ENCODE measurements around the gene IL1RAP.
"Not testable (repeated sequence)": the region's sequence is repeated elsewhere in the genome, so short reads cannot be mapped to it uniquely, and the experiment has no call there.

Gene IL1RAP

DNA sequence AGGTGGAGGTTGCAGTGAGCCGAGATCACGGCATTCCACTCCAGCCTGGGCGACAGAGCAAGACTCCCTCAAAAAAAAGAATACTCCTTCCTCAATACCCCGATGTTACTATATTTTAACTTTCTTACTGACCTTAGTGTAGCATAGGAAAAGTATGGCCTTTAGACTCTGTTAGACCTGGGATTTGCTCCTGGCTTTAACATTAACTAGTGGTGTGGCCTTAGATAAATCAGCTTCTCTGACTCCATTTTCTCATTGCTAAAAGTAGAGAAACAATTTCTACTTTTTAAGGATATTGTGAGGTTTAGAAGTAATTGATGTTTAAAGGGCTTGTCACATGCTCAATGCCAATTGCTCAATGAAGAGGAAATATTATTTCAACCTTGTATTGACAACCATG, 7.6 kb upstream of the IL1RAP start:
- DNase-seq (ENCODE audit: low read depth in 4 of 4, low spot score in 1 of 4): no peak

DNA sequence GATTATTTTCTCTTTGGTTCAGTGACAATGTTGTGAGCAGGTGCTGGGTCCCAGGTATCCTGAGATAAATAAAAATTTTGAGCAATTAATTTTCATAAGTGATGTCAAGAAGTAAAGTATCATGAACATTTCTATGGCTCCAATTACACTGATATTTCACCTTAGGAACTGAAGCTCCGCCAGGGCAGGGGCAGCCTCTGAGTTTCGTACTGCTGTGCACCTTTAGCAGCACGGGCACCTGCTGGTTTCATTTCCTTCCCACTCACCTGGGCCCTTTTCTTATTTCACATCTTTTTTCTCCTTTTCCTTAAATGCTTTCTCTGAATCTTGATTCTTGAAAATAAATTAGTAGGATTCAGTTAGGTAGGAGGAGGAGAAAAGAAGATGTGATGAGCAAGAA, 1.2 kb upstream of the IL1RAP start:
- no peak for DNase-seq (ENCODE audit: low read depth in 4 of 4, low spot score in 1 of 4)

DNA sequence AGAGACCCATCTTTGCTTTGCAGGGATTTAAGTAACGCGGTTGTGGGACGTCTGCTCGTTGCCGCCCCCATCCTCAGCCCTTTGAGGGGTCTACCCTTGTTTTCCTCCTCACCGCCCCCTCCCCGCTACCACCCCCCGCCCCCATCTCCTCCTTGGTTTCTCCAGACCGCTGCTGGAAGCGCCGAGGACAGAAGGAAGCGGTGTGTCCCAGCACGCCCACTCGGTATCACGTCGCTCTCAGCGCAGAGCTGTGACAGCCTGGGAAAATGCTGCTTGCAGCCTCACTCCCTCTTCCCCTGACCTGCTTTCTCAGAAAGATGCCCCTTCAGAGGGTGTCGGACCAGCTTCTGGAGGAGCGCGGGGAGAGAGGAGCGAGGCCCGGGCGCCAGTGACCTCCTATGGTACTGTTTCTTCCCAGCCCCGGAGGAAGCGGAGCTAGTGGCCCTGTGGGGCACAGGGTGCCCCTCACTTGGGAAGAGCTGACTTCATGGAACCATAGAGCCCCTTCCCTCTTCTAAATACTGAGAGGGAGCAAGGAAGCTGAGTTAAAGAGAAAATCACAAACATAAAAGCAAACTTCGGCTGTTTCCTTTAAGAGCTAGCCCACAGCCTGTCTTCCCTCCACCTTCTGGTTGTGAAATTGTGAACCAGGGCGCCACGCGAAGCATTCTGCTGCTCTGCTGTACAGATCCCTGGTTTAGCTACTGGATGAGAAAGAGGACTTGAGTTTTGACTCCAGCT, 698 bp downstream of the IL1RAP start:
- no peak for DNase-seq (ENCODE audit: low read depth in 4 of 4, low spot score in 1 of 4)

DNA sequence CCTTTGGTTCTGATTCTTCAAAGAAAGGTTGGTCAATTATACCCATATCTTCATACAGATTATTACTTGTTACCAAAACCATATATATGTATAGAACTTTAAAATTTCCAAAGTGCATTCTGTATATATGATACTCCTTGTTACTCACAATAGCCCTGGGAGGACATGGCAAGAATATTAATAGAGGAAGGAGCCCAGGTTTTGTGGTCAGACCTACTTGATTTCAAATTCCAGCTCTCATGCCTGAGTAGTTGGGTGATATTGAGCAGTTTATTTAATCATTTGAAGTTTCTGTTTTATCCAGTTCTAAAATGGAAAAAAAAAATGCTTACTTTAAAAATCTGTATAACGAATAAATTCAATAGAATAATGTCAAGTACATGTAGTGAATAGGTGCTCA, 2.5 kb downstream of the IL1RAP start:
- no peak for DNase-seq (ENCODE audit: low read depth in 4 of 4, low spot score in 1 of 4)

DNA sequence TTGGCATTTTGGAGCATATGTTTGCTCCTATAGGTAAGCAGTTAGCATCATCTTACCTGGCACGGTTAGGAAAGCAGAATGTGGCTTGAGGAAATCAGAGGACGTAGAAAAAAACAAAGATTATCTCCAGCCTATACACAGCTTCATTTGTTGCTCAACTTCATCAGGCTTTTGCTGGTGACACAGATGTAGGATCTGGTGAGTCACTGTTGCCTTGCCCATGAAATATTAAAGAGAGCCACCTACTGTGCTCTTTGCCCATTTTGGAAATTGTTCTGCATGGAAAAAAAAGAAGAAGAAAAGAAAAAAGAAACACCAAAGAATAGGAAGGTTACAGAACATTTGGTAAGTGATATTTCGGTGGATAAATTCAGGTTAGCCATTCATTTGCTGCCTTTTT, 3.8 kb downstream of the IL1RAP start:
- no peak for DNase-seq (ENCODE audit: low read depth in 4 of 4, low spot score in 1 of 4)

DNA sequence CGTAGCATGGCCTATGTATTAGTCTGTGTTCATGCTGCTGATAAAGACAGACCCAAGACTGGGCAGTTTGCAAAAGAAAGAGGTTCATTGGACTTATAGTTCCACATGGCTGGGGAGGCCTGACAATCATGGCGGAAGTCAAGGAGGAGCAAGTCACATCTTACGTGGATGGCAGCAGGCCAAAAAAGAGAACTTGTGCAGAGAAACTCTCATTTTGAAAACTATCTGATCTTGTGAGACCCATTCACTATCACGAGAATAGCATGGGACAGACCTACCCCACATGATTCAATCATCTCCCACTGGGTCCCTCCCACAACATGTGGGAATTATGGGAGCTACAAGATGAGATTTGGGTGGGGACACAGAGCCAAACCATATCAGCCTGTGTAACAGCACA, 4.6 kb downstream of the IL1RAP start:
- not testable (repeated sequence) for DNase-seq (ENCODE audit: low read depth in 4 of 4, low spot score in 1 of 4)

DNA sequence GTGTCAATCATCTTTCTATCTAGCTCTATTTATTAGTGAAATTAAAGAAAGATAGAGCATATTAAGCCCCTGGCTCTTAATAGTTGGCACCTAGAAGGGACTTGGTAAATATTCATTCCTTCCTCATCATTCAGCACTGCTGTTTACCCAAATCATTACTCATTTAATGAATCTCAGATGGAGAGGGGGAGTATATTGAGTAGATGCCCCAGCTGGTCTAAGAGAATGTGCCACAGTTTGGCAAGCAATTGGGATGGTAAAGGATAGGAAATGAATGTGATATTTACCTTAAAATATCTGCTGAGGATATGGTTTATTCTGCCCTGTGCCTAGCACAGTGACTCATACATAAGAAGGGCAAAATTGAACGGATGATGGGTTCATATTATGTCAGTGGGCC, 6.0 kb downstream of the IL1RAP start:
- no peak for DNase-seq (ENCODE audit: low read depth in 4 of 4, low spot score in 1 of 4)

DNA sequence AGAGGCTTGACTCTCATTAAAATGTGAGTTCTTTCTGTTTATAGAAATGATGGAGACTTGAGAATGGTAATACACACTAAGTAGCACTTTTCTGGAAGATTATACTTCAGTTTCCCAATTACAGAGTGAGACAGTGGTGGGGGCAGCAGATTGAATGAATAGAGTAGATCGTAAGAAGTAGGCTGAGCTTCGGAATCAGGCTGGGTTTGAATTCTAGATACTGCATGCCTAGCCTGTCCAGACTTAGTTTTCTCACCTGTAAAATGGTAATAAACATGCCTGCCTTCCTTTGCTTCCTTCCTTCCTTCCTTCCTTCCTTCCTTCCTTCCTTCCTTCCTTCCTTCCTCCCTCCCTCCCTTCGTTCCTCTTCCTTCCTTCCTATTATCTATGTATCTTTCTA, 8.1 kb downstream of the IL1RAP start:
- no peak for DNase-seq (ENCODE audit: low read depth in 4 of 4, low spot score in 1 of 4)

DNA sequence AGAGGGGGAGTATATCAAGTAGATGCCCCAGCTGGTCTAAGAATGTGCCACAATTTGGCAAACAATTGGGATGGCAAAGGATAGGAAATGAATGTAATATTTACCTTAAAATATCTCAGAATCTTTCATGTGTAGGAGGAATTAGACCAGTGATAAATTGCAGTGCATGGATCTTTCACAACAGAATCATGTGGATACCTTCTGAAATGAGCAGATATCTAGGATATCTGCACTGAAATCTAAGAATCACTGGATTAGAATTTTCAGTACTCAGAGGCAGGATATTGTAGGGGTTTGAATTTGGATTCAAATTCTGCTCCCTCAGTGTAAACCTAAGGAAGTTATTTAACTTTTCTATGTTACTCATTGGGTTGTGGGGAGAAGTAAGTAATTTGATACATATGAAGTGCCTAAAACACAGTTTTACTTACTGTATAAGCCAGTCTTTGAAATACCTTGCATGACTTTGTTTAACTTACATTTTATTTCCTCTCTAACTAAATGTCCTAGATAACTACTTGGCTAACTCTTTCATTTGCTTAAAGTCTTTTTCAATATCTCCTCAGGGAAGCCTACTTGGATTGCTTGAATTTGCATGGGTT, 8.8 kb downstream of the IL1RAP start:
- DNase-seq (ENCODE audit: low read depth in 4 of 4, low spot score in 1 of 4): no peak

DNA sequence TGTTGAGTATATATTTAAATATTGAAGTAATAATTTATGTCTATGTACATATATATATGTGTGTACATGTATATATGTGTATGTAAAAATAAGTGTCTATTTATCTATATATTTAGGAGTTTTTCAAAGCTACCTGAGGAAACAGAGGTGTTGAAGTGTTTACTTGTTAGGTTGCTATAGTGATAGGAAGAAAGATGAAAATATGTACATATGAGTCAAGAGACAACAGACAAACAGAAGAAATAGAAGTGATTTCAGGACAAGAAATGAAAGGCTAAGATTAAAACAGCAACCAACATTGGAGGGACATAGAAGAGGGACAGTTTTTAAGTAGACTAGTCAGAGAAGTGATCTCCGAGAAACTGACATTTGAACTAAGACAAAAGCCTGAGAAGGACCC, 11.1 kb downstream of the IL1RAP start:
- DNase-seq (ENCODE audit: low read depth in 4 of 4, low spot score in 1 of 4): no peak

DNA sequence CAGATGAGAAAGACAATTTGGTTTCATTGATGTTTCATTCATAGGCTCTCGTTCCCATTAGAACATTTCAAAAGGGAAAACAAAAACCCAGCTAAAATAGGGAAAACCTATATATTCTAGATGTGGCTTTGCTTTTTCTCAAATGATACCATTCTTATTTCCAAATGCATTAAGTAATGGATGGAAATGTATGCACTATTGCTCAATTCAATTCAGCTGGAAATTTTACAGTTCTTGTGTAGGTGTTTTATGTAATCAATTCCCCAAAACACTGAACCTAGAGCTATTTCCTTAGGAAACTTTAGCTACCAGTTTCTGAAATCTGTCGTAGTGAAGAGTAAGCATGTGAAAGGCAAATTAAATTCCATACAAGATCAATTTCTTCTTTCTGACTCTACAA, 11.7 kb downstream of the IL1RAP start:
- DNase-seq (ENCODE audit: low read depth in 4 of 4, low spot score in 1 of 4): no peak

DNA sequence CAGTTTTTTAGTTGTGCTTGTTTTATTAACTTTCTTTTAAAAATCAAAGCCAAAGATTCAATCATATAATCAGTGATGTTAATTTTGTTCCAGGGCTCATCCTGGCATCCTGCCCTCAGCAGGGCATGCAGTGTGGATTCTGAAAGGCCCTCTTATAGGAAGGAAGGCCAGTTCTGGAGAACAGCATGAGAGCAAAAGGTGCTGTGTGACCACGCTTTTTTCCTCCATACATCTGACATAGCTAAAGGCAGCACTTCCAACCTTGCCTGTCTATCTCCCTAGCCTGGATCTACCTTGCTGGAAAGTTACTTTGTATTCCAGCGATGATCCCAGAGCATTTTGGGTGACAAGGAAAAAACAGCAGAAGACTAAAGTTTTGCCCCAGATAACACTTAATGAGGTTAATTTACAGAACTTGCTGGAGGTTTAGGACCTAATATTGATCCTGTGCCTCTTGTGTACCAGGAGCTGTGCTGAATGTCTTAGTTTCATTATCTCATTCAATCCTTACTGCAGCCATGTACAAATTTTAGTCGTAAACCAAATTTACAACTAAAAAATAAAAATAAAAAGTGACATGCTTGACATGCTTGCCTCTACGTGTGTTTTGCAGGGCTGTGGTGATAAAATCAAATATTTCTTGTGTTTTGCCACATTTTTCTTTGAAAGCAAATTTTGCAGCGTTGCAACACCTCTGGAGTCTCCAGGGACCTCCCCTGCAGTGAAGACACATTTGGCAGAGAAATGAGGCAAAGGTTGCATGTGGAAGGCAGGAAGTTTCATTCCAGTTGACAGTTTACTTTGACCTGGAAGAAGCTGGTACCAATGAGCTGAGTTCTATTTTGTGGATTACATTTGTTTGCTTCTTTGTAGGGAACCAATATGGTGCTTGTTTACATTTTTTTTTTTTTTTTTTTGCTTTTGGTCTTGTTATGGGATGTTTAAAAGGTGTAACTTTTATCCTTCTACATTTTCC, 13.2 kb downstream of the IL1RAP start:
- DNase-seq (ENCODE audit: low read depth in 4 of 4, low spot score in 1 of 4): no peak

DNA sequence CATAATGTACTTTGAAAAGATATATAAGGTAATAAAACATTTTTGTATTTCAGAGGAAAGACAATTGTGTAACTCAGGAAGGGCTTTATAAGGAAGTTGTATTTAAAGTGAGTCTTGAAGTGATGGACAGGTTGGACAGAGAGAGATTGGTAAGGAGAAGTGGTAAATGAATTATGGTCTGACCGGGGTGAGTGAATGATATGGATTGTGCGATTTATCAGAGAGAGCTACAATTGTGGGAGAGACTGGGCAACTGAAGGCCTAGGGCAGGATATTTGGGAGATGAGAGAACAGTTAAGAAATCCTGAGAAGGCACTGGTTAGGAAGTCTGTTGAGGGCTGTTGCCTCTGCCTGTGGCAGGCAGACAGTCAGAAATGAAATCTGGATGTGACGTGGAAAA, 14.8 kb downstream of the IL1RAP start:
- no peak for DNase-seq (ENCODE audit: low read depth in 4 of 4, low spot score in 1 of 4)

DNA sequence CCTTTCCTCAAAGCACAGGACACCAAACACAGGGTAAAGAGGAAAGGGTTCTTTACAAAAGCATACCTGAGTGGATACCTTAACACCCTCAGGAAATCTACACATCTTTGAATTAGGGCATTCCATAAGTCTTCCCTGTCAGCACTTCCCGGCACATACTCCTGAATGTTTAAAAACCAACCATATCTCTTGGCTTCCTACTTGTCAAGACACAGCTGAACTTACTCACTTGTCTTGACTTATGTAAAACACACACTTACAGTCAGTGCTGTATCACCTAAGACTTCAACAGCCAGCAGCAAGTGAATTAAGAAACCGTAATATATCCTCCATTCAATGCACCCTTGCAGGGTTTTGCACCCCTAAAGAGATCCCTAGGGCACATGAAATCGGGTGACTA, 17.5 kb downstream of the IL1RAP start:
- no peak for DNase-seq (ENCODE audit: low read depth in 4 of 4, low spot score in 1 of 4)

DNA sequence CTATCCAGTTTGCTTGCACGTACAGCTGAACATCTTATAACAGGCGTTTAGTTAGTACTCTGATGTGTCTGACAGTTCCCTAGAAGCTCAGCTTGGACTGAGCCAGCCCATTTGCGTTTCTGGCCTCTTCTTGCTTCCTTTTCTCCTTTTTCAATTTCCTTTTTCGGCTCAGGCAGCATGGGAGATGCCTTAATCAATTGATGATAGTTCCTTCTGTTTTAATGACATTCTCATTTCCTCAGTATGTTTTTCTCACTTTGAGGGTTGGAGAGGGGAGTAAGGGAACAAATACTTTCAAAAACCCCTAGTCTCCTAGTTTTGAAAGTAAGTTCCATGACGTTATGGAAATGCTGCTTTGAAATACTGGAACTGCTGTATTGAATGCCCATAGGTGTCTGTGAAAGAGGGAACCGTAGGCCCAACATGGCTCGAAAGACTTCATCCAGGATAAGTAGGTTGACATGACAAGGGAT, 18.9 kb downstream of the IL1RAP start:
- no peak for DNase-seq (ENCODE audit: low read depth in 4 of 4, low spot score in 1 of 4)

DNA sequence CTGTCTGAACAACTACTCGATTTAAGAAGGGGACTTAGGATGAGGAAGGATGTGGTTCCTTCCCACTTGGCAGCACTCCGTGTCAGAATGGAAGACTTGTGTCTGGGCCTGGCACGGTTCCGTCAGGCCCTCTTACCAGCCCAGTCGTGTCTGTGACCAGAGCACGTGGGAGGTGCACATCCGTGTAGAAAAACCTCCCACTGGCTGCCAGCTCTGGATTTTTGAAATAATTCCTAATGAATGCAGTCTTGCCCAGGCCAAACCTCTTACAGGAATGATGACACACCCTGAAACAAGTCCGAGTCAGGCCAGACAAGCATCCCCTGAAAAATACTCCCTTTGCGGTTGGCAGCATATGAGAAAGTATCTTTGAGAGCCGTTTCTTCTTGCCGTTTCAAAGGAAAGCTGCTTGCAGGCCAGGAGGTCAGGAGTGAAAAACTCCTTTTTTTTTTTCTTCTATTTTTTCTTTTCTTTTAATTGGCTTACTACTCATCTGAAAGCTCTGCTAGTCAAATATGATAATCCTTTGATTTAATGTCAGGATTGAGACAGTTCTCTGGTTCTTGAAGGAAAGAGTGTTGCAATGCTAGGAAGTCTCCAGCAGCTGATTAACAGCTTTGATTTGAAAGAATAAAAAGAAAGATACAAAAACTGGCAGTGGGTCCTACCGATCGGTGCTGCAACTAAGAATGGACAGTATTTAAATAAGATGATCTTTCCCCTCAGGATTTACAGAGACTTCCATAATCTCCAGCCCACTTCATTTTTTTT, 19.8 kb downstream of the IL1RAP start:
- no peak for DNase-seq (ENCODE audit: low read depth in 4 of 4, low spot score in 1 of 4)

DNA sequence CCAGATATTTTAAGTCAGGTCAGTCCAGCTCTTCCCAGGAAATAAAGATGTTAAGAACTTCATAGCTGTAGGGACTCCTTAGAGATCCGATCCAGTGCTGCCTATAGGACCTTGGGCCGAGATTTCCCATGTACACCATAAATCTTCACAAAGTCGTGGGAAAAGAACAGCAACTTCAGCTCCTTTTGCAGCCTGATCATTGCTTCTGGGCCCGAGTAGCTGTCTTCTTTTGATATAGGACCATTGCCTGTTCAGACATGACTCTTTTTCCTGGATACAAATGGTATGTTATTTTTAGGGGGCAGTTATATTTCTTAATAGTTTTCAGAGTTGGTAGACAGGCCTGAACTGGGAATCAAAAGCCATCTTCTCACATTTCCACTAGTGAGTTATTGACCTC, 20.5 kb downstream of the IL1RAP start:
- DNase-seq (ENCODE audit: low read depth in 4 of 4, low spot score in 1 of 4): no peak

DNA sequence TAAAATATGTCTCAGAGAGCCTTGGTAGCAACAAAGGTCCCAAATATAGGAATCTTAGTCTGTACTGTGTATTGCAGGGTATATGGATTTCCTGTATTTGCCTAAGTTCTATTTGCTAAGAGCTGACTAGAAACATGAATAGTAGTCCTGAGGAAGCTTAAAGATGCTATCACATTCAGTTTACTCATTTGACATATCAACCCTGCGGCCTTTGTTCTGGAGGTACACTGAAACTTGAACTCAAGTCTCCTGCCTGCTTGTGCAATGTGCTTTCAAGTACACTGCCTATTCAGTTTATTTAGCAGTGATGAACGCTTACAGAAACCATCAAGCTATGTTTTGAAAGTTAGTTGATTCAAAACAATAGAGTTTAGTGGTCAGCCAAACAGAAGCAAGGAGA, 21.1 kb downstream of the IL1RAP start:
- no peak for DNase-seq (ENCODE audit: low read depth in 4 of 4, low spot score in 1 of 4)

DNA sequence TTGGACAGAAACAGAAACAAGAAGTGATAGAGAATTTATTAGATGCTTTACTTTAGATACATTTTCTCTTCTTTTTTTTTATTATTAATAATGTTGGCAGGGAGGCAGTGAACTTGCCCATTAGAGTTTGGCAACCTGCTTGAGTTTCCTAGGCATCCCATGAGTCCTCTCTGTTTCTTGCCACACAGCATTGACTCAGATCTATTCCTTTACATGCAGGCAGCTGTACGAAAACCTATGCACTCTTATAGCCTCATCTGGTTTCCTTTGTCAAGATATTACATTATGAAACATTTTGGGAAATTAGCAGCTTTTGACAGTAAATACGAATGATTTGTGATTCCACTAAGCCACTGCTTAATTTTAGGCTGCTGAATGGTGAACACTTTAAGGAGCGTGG, 23.3 kb downstream of the IL1RAP start:
- DNase-seq (ENCODE audit: low read depth in 4 of 4, low spot score in 1 of 4): no peak

DNA sequence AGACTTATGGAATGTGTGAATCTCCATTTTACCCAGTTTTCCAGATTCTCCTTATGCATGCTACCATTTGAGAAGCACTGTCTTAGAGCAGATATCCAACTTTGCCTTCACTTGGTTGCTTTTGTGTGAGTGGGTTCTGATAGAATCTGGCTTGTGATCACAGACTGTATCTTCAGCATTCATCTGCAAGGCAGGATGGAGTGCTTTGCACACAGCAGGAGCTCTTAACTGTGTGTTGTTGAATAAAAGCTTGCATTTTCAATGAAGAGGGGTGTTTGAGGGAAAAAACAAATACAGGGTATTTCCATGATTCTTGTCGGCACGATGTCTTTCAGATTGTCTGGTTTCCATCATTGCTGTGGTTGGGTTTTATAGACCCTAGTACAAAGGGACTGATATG, 24.4 kb downstream of the IL1RAP start:
- no peak for DNase-seq (ENCODE audit: low read depth in 4 of 4, low spot score in 1 of 4)

DNA sequence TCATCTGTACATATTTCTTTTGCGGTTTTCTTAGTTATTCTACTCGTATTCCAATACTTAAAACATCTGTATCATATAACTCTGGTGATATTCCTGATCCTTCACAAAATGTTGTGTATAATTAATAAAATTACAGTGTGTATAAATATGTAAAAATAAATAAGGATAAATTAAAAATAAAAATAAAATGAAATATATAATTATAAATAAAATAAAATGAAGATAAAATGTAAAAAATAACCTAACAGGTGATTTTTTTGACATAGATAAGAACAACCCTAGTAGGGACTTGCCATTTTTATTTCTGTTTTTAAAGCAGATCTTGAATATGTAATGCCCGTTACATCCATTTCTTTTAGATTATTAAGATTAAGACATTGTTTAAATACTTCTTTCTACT, 25.6 kb downstream of the IL1RAP start:
- no peak for DNase-seq (ENCODE audit: low read depth in 4 of 4, low spot score in 1 of 4)
